GM18508 (cell line): Measurements from ENCODE around the gene TAF10.

Experiments
- ATAC-seq: cut with Tn5 transposase; IDR thresholded peaks from one replicate; pipeline ENCODE4 v1.9.1; 2021; ENCODE audit warnings: moderate number of reproducible peaks; ENCODE audit not compliant: insufficient read depth, unreplicated experiment

TAF10 gene

GRCh38 chr11:6563667-6564066 lies 48.3 kb downstream of the TAF10 start:
- ATAC-seq = no peak

GRCh38 chr11:6563121-6563619 lies 48.8 kb downstream of the TAF10 start:
- no peak for ATAC-seq

DNA sequence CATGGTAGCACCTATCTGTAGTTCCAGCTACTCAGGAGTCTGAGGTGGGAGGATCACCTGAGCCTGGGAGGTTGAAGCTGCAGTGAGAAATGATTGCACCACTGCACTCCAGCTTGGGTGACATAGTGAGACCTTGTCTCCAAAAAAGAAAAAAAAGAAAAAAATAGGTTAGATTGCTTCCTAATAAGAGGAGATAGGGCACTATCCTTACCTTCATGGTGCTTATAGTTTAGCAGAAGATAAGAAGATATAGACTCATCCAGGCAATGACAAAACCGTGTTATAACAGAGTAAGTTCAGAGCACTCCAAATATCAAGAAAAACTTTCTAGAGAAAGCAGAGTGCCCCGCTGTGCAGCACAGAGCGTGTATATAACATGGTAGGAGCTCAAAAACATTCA lies 50.7 kb downstream of the TAF10 start:
- no peak for ATAC-seq
